GM12873 (cell line): ENCODE results near the gene NCAM1.

Experiments used
- CTCF ChIP-seq: IDR thresholded peaks from 2 replicates; pipeline ENCODE4 v1.5.1; 2012; ENCODE audit warnings: low read depth, mild to moderate bottlenecking, moderate library complexity, low read length, control low read depth; ENCODE audit not compliant: insufficient read depth; ENCODE audit errors: missing control alignments

Gene NCAM1

GRCh38 chr11:113162592-113162962 is 201.4 kb downstream of the NCAM1 start:
- peak; percentile 22 for TF ChIP-seq CTCF

- TF ChIP-seq CTCF, result no peak
Observed at GRCh38 chr11:113163291-113164030, 202.2 kb downstream of the NCAM1 start.

GRCh38 chr11:113166280-113166679 is 205.1 kb downstream of the NCAM1 start:
- TF ChIP-seq CTCF, result no peak

GRCh38 chr11:113167599-113167998 is 206.4 kb downstream of the NCAM1 start:
- TF ChIP-seq CTCF, result no peak

- no peak for TF ChIP-seq CTCF
Observed at GRCh38 chr11:113168354-113169342, 207.4 kb downstream of the NCAM1 start.

- no peak for TF ChIP-seq CTCF
Observed at GRCh38 chr11:113172382-113172951, 211.2 kb downstream of the NCAM1 start.

GRCh38 chr11:113173126-113173525 is 211.9 kb downstream of the NCAM1 start:
- no peak for TF ChIP-seq CTCF
